ENCODE data around the gene RNF146.
A peak's percentile ranks its signal among the peaks of the same experiment; 100 is the strongest.
"Not testable (repeated sequence)": the region's sequence is repeated elsewhere in the genome, so short reads cannot be mapped to it uniquely, and the experiment has no call there.

RNF146 gene

GRCh38 chr6:127266178-127266891 lies at the start of gene RNF146:
Gene RNF146 (plus strand): TSS chr6:127266864. CDS start chr6:127280339, 13,475 bp downstream.
- DNase-seq (ENCODE audit: low spot score) (peak; percentile 57), FAIRE-seq (peak; percentile 43)

GRCh38 chr6:127219869-127220268 lies 46.8 kb upstream of the RNF146 start:
- DNase-seq (ENCODE audit: low spot score) (no peak), FAIRE-seq (no peak)

GRCh38 chr6:127221201-127221600 lies 45.5 kb upstream of the RNF146 start:
- no peak for DNase-seq (ENCODE audit: low spot score)
- no peak for FAIRE-seq

- FAIRE-seq (no peak), DNase-seq (ENCODE audit: low spot score) (no peak)
These were observed 44.2 kb upstream of the RNF146 start for GRCh38 chr6:127222418-127222817.

- DNase-seq (ENCODE audit: low spot score): no peak
- no peak for FAIRE-seq
These were observed 41.2 kb upstream of the RNF146 start for GRCh38 chr6:127225497-127225896.

GRCh38 chr6:127233819-127234218 lies 32.8 kb upstream of the RNF146 start:
- not testable (repeated sequence) for DNase-seq (ENCODE audit: low spot score); FAIRE-seq

- DNase-seq (ENCODE audit: low spot score) (no peak), FAIRE-seq (no peak)
These were observed 23.2 kb upstream of the RNF146 start for GRCh38 chr6:127243501-127243900.

GRCh38 chr6:127247114-127248096 lies 19.3 kb upstream of the RNF146 start:
- FAIRE-seq (no peak), DNase-seq (ENCODE audit: low spot score) (no peak)

- FAIRE-seq (no peak), DNase-seq (ENCODE audit: low spot score) (no peak)
These were observed 17.0 kb upstream of the RNF146 start for GRCh38 chr6:127249621-127250020.

- FAIRE-seq: no peak
- no peak for DNase-seq (ENCODE audit: low spot score)
These were observed 11.4 kb upstream of the RNF146 start for GRCh38 chr6:127255286-127255685.

GRCh38 chr6:127262896-127263295 lies 3.8 kb upstream of the RNF146 start:
- FAIRE-seq: no peak
- DNase-seq (ENCODE audit: low spot score): no peak

GRCh38 chr6:127263481-127263880 lies 3.2 kb upstream of the RNF146 start:
- DNase-seq (ENCODE audit: low spot score) (no peak), FAIRE-seq (no peak)

- FAIRE-seq (no peak), DNase-seq (ENCODE audit: low spot score) (peak; percentile 16)
These were observed 405 bp downstream of the RNF146 start for GRCh38 chr6:127266892-127267645.

GRCh38 chr6:127267646-127268625 lies 1.3 kb downstream of the RNF146 start:
- no peak for DNase-seq (ENCODE audit: low spot score)
- no peak for FAIRE-seq

GRCh38 chr6:127272576-127272975 lies 5.9 kb downstream of the RNF146 start:
- FAIRE-seq: no peak
- DNase-seq (ENCODE audit: low spot score): no peak

GRCh38 chr6:127273499-127273898 lies 6.8 kb downstream of the RNF146 start:
- DNase-seq (ENCODE audit: low spot score): no peak
- FAIRE-seq: no peak

GRCh38 chr6:127276331-127276730 lies 9.7 kb downstream of the RNF146 start:
- DNase-seq (ENCODE audit: low spot score): no peak
- no peak for FAIRE-seq

GRCh38 chr6:127277878-127278843 lies 11.5 kb downstream of the RNF146 start:
- DNase-seq (ENCODE audit: low spot score): no peak
- no peak for FAIRE-seq

- DNase-seq (ENCODE audit: low spot score) (no peak), FAIRE-seq (no peak)
These were observed 13.2 kb downstream of the RNF146 start for GRCh38 chr6:127279815-127280214.

Measured in RCC 7860 (cell line).